PC-9 (cell line): ENCODE data around the gene AIMP1. TPM values are rescaled to one million over a fixed set of nuclear protein-coding genes. Genes with fewer than 3 reads are reported as not detected.

Experiments
- BruUV-seq: library from RNA; stranded (reverse); fragments of 400-500 nt; replicated peaks from 2 replicates; lab custom pipeline; 2021; lab: Mats Ljungman, UMichigan
- CTCF ChIA-PET: fragments of 300-600 bp; sonication (Branson Sonifier 250); formaldehyde crosslinking; loops from one replicate; lab custom pipeline; 2022; ENCODE audit warnings: antibody characterized with exemption; lab: Charles Lee
- POLR2A ChIA-PET: fragments of 300-600 bp; sonication (Branson Sonifier 250); formaldehyde crosslinking; loops from one replicate; lab custom pipeline; 2022; ENCODE audit warnings: antibody characterized with exemption; ENCODE audit not compliant: unreplicated experiment; lab: Charles Lee
- DNase-seq, 2 experiments: peaks; one replicate each; pipeline versions ENCODE4 v3.0.0 to v3.0.0-alpha.2; 2015 to 2022; ENCODE audit warnings: mixed read lengths in 1 of 2
- H2AFZ ChIP-seq: fragments of 200-600 bp; sonication (generic); 2 replicates; pipeline ENCODE4 v1.8.1; 2017; ENCODE audit warnings: antibody characterized with exemption
- H3F3A ChIP-seq: fragments of 200-600 bp; sonication (generic); 2 replicates; pipeline ENCODE4 v1.8.1; 2017; ENCODE audit warnings: antibody characterized with exemption, mild to moderate bottlenecking, low read depth; ENCODE audit not compliant: insufficient read depth
- H3K27ac ChIP-seq: fragments of 200-600 bp; sonication (generic); 2 replicates; pipeline ENCODE4 v1.6.1; 2016; ENCODE audit warnings: mixed run types
- H3K27me3 ChIP-seq: fragments of 200-600 bp; sonication (generic); 2 replicates; pipeline ENCODE4 v1.6.1; 2016; ENCODE audit warnings: low read depth, mixed run types; ENCODE audit not compliant: insufficient read depth
- H3K36me3 ChIP-seq: fragments of 200-600 bp; sonication (generic); 2 replicates; pipeline ENCODE4 v1.6.1; 2016; ENCODE audit warnings: low read depth, mixed run types
- H3K4me1 ChIP-seq: fragments of 200-600 bp; sonication (generic); replicated peaks from 2 replicates; pipeline ENCODE4 v1.6.1; 2016; ENCODE audit warnings: mixed run types; ENCODE audit not compliant: insufficient read depth
- H3K4me2 ChIP-seq: fragments of 200-600 bp; sonication (generic); 2 replicates; pipeline ENCODE4 v1.6.1; 2017; ENCODE audit warnings: mixed run types
- H3K4me3 ChIP-seq: fragments of 200-600 bp; sonication (generic); 2 replicates; pipeline ENCODE4 v1.6.1; 2016; ENCODE audit warnings: mixed run types
- H3K79me2 ChIP-seq: fragments of 200-600 bp; sonication (generic); 2 replicates; pipeline ENCODE4 v1.6.1; 2017; ENCODE audit warnings: low read depth, mixed run types
- H3K9me2 ChIP-seq: fragments of 200-600 bp; sonication (generic); 2 replicates; pipeline ENCODE4 v1.8.1; 2017; ENCODE audit warnings: mild to moderate bottlenecking; ENCODE audit not compliant: insufficient read depth
- H3K9me3 ChIP-seq: fragments of 200-600 bp; sonication (generic); 2 replicates; pipeline ENCODE4 v1.8.1; 2016; ENCODE audit warnings: low read depth; ENCODE audit not compliant: insufficient read depth
- H4K20me1 ChIP-seq: fragments of 200-600 bp; sonication (generic); 2 replicates; pipeline ENCODE4 v1.8.1; 2017; ENCODE audit not compliant: insufficient read depth
- CTCF ChIP-seq: fragments of 200-600 bp; sonication (generic); conservative IDR thresholded peaks from 2 replicates; pipeline ENCODE4 v1.6.1; 2017; ENCODE audit warnings: mixed run types, antibody characterized with exemption, mild to moderate bottlenecking, moderate library complexity
- EZH2 ChIP-seq: fragments of 200-600 bp; sonication (generic); IDR thresholded peaks from 2 replicates; pipeline ENCODE4 v1.8.0; 2017; ENCODE audit warnings: antibody characterized with exemption, low read depth
- intact Hi-C: fragments of 100-400 bp; cut with micrococcal nuclease; formaldehyde crosslinking; loops from one replicate; pipeline ENCODE4 v1.10.0; 2022; ENCODE audit not compliant: unreplicated experiment
- total RNA-seq: library from RNA; stranded (reverse); gene quantifications from 2 replicates; pipeline ENCODE4 v1.2.3, GENCODE V29; 2021

The AIMP1 gene
- total RNA-seq, 1 experiment from 2014 or later: 47.0 TPM

GRCh38 chr4:106316773-106317409 is 541 bp downstream of the AIMP1 start:
- H3K4me2 ChIP-seq: peak overlapping the region; percentile 95
- H3K27me3 ChIP-seq: no peaks in the 10 kb centered on the region
- intact Hi-C loops: no loop called here
- peaks cover 17% of the 10 kb centered on the region for H3K4me1 ChIP-seq
- peaks cover 12% of the 10 kb centered on the region; the same call in 1 of the 2 replicates for H3F3A ChIP-seq
- no peak for DNase-seq
- ChIA-PET POLR2A (no interaction called here), CTCF (no interaction called here)
- peak overlapping the region; percentile 98 for H3K4me3 ChIP-seq
- H3K27ac ChIP-seq: peak overlapping the region; percentile 91
- peak overlapping the region; percentile 94 for H2AFZ ChIP-seq
- TSS peak; percentile 69 for BruUV-seq
- H3K9me2 ChIP-seq: no peaks in the 10 kb centered on the region
- H3K9me3 ChIP-seq: no peaks in the 10 kb centered on the region
- peaks cover 66% of the 10 kb centered on the region for H3K79me2 ChIP-seq
- H4K20me1 ChIP-seq: no peaks in the 10 kb centered on the region
- no peaks in the 10 kb centered on the region for H3K36me3 ChIP-seq
- no peak for TF ChIP-seq EZH2
- TF ChIP-seq CTCF: no peak

GRCh38 chr4:106317815-106318214 is 1.5 kb downstream of the AIMP1 start:
- Histone ChIP-seq H3K79me2 (peaks cover 66% of the 10 kb centered on the region), H2AFZ (no peak overlapping the region), H3K4me3 (peak overlapping the region; percentile 98; the same call in 1 of the 2 replicates), H4K20me1 (no peaks in the 10 kb centered on the region), H3K9me2 (no peaks in the 10 kb centered on the region), H3K27ac (no peak overlapping the region), H3K27me3 (no peaks in the 10 kb centered on the region), H3K4me2 (peak overlapping the region; percentile 95), H3K9me3 (no peaks in the 10 kb centered on the region), H3K4me1 (peaks cover 17% of the 10 kb centered on the region), H3K36me3 (no peaks in the 10 kb centered on the region), H3F3A (peaks cover 12% of the 10 kb centered on the region; the same call in 1 of the 2 replicates)
- POLR2A ChIA-PET: no interaction called here
- no peak for DNase-seq
- CTCF ChIA-PET: no interaction called here
- intact Hi-C loops: no loop called here
- TF ChIP-seq CTCF: no peak
- TF ChIP-seq EZH2: no peak
- BruUV-seq: no TSS peak

GRCh38 chr4:106318511-106318910 is 2.2 kb downstream of the AIMP1 start:
- Histone ChIP-seq H3F3A (peaks cover 12% of the 10 kb centered on the region), H3K27me3 (no peaks in the 10 kb centered on the region), H2AFZ (no peak overlapping the region), H3K4me1 (peaks cover 17% of the 10 kb centered on the region), H3K4me2 (peak overlapping the region; percentile 95; the same call in 1 of the 2 replicates), H4K20me1 (no peaks in the 10 kb centered on the region), H3K79me2 (peaks cover 64% of the 10 kb centered on the region), H3K36me3 (no peaks in the 10 kb centered on the region), H3K9me2 (no peaks in the 10 kb centered on the region), H3K27ac (no peak overlapping the region), H3K9me3 (no peaks in the 10 kb centered on the region), H3K4me3 (no peak overlapping the region)
- no TSS peak for BruUV-seq
- no peak for DNase-seq
- intact Hi-C loops: no loop called here
- POLR2A ChIA-PET: no interaction called here
- CTCF ChIA-PET: no interaction called here
- TF ChIP-seq CTCF: no peak
- TF ChIP-seq EZH2: no peak
